Subcutaneous abdominal adipose tissue (tissue), 5 donors: ENCODE results near the gene CUX1.
"Not testable (repeated sequence)": the region's sequence is repeated elsewhere in the genome, so short reads cannot be mapped to it uniquely, and the experiment has no call there.

Source experiments
- H3K27ac ChIP-seq: one replicate; pipeline ENCODE4 v1.7.0; 2013; ENCODE audit warnings: low read depth, mild to moderate bottlenecking, inconsistent platforms, low read length, moderate library complexity
- H3K27me3 ChIP-seq, 5 donors: one replicate each; pipeline ENCODE4 v1.7.0; 2013; ENCODE audit warnings: low read length in 5 of 5, inconsistent platforms in 1 of 5; ENCODE audit not compliant: control insufficient read depth in 5 of 5, insufficient read depth in 4 of 5
- H3K36me3 ChIP-seq, 5 donors: one replicate each; pipeline ENCODE4 v1.7.0; 2013; ENCODE audit warnings: low read length in 5 of 5; ENCODE audit not compliant: control insufficient read depth in 5 of 5, insufficient read depth in 5 of 5
- H3K4me1 ChIP-seq, 5 donors: one replicate each; pipeline ENCODE4 v1.7.0; 2013; ENCODE audit warnings: low read length in 5 of 5, mild to moderate bottlenecking in 3 of 5, moderate library complexity in 1 of 5; ENCODE audit not compliant: control insufficient read depth in 5 of 5, insufficient read depth in 5 of 5
- H3K4me3 ChIP-seq, 5 donors: one replicate each; pipeline ENCODE4 v1.7.0; 2013; ENCODE audit warnings: low read length in 5 of 5, low read depth in 1 of 5
- H3K9ac ChIP-seq, 5 donors: one replicate each; pipeline ENCODE4 v1.7.0; 2013; ENCODE audit warnings: low read length in 5 of 5, mild to moderate bottlenecking in 4 of 5, moderate library complexity in 3 of 5
- H3K9me3 ChIP-seq, 5 donors: one replicate each; pipeline ENCODE4 v1.7.0; 2013; ENCODE audit warnings: low read length in 5 of 5; ENCODE audit not compliant: control insufficient read depth in 5 of 5
- donor health status: healthy.
- donor health status: healthy.
- donor health status: healthy.
- donor health status: healthy.
- donor health status: healthy.

Gene CUX1

DNA sequence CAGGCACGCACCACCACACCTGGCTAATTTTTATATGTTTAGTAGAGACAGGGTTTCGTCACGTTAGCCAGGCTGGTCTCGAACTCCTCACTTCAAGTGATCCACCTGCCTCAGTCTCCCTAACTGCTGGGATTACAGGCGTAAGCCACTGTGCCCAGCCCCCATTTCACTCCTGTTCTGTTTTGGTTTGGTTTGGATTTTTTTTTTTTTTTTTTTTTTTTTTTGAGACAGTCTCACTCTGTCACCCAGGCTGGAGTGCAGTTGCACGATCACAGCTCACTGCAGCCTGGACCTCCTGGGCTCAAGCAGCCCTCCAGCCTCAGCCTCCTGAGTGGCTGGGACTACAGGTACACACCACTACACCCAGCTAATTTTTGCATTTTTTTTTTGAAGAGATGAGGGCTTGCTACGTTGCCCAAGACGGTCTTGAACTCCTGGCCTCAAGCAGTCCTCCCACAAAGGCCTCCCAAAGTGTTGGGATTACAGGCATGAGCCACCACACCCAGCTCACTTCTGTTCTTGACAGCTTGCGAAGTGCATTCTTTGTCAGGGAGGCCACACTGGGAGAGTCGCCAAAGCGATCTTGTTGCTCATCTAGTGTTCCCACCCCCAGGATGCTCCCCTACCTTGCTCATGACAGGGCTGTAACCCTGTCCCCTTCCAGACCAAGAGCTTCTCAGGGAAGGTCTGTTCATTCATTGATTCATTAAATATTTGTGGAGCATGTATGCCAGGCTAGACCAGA is 229.1 kb downstream of the CUX1 start:
- Histone ChIP-seq H3K4me3 (no peak overlapping the region), H3K36me3 (no peaks in the 10 kb centered on the region), H3K27me3 (no peaks in the 10 kb centered on the region), H3K27ac (no peak overlapping the region), H3K9ac (peak overlapping the region in 1 of 5 donors; percentile 19), H3K4me1 (peaks cover 3 to 15% (median 13%) of the 10 kb centered on the region in 5 donors), H3K9me3 (no peaks in the 10 kb centered on the region)

DNA sequence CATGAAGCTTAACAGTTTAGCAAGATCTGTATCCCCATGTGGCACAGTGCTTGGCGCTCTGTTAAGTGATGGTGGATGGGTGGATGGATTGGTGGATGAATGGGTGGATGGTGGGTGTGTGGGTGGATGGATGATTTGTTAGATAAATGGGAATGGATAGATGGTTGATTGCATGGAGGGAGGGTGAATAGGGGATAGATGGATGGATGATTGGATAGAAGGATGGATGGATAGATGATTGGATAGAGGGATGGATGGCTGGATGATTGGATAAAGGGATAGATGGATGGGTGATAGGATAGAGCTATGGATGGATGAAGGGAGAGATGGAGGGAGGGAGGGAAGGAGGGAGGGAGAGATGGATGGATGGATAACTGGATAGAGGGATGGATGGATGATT is 229.7 kb downstream of the CUX1 start:
- peaks cover 3 to 15% (median 13%) of the 10 kb centered on the region in 5 donors for H3K4me1 ChIP-seq
- peak overlapping the region in 1 of 5 donors; percentile 19 for H3K9ac ChIP-seq
- no peaks in the 10 kb centered on the region for H3K36me3 ChIP-seq
- no peaks in the 10 kb centered on the region for H3K9me3 ChIP-seq
- no peaks in the 10 kb centered on the region for H3K27me3 ChIP-seq
- H3K27ac ChIP-seq = no peak overlapping the region
- no peak overlapping the region for H3K4me3 ChIP-seq

DNA sequence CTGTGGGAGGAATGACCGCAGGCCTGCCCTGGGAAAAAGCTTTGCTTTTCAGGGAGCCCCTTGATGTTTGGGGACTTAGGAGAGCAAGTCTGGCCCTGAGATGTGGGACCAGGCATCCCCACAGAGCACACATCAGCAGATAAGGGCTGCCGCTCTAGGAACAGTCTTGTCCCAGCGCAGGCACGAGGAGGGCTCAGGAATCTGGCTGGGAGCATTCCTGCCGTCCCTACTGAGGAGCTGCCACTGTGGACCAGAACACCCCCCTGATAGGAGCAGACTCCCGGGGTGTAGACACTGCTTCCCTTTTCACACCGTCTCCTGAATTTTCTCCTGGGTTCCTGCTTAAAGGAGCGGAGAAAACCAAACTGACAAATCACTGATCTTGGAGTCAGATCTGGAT is 232.3 kb downstream of the CUX1 start:
- Histone ChIP-seq H3K27ac (no peak overlapping the region), H3K27me3 (no peaks in the 10 kb centered on the region), H3K36me3 (no peaks in the 10 kb centered on the region), H3K9ac (no peak overlapping the region), H3K4me1 (peaks cover 2 to 13% (median 11%) of the 10 kb centered on the region in 5 donors), H3K9me3 (peaks cover 0 to 4% (median 0%) of the 10 kb centered on the region in 5 donors), H3K4me3 (no peak overlapping the region)

DNA sequence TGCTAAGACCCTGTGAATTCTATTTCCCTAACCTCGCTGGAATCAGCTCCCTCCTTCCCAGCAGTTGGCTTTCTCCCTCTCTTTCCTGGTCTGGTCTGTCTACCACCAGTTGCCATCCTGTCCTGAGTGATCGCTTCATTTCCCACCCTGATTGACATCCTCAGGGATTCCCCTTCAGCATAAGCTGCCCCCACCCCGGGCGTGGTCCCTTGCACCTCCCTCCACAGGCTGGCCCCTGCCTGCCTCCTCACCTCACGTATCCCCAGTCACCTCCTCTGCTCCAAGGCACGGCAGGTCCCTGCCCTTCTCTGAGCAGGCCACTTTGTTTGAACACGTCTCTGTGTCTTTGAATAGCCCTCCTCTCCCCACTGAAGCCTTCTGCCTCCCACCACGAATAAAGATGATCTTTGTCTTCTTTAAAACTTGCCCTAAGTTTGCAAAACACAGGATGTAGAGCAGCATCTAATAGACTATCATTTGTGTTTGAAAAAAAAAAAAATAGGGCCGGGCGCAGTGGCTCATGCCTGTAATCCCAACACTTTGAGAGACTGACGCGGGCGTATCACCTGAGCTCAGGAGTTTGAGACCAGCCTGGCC is 233.5 kb downstream of the CUX1 start:
- Histone ChIP-seq H3K9me3 (peaks cover 0 to 4% (median 0%) of the 10 kb centered on the region in 5 donors), H3K4me1 (peaks cover 0 to under 1% (median 0%) of the 10 kb centered on the region in 5 donors), H3K36me3 (no peaks in the 10 kb centered on the region), H3K27ac (no peak overlapping the region), H3K27me3 (no peaks in the 10 kb centered on the region), H3K9ac (no peak overlapping the region), H3K4me3 (no peak overlapping the region)

DNA sequence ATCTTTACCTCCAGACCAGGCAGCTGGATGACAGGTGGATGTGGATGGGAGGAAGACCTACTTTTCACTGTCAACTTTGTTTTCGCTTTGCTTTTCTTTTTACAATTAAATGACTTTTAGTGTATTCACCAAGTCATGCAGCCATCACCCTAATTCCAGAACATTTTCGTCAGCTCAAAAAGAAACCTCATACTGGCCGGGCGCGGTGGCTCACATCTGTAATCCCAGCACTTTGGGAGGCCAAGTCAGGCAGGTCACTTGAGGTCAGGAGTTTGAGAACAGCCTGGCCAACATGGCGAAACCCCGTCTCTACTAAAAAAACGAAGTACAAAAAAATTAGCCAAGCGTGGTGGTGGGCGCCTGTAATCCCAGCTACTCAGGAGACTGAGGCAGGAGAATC is 234.3 kb downstream of the CUX1 start:
- H3K9ac ChIP-seq, H3K4me3 ChIP-seq, H3K36me3 ChIP-seq, H3K27ac ChIP-seq, H3K27me3 ChIP-seq, H3K4me1 ChIP-seq, H3K9me3 ChIP-seq: not testable (repeated sequence)

DNA sequence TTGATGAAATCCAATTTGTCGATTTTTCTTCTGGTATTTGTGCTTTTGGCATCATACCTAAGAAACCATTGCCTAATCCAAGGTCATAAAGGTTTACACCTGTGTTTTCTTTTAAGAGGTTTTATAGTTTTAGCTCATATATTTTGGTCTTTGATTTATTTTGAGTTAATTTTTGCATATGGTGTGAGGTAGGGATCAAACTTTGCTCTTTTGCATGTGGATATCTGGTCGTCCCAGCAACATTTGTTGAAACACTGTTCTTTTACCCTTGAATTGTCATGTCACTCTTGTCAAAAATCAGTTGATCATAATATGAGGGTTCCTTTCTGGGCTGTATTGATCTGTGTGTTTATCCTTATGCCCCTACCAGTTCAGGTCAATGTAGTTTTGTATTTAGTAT is 236.7 kb downstream of the CUX1 start:
- Histone ChIP-seq H3K36me3 (no peaks in the 10 kb centered on the region), H3K27ac (no peak overlapping the region), H3K9ac (no peak overlapping the region), H3K4me1 (no peaks in the 10 kb centered on the region), H3K4me3 (no peak overlapping the region), H3K27me3 (no peaks in the 10 kb centered on the region), H3K9me3 (peaks cover 0 to 4% (median 0%) of the 10 kb centered on the region in 5 donors)

DNA sequence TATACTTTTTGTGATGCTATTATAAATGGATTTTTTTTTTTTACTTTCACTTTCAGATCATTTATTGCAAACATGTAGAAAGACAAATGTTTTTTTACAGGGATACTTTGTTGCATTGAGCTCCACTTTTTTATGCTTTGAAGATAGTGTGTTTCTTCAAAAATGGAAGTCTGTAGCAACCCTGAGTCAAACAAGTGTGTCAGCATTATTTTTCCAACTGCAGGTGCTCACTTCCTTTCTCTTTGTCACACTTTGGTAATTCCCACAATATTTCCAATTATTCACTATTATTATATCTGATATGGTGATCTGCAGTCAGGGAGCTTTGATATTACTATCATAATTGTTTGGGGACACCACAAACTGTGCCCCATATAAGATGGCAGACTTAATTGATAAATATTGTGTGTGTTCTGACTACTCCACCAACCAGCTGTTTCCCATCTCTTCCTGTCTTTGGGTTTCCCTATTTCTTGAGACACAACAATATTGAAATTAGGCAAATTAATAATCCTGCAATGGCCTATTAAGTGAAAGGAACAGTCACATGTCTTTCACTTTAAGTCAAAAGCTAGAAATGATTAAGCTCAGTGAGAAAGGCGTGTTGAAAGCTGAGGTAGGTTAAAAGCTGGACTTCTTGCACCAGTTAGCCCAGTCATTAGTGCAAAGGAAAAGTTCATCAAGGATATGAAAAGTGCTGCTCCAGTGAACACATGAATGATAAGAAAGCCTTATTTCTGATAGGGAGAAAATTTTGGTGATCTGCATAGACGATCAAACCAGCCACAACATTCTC is 238.0 kb downstream of the CUX1 start:
- Histone ChIP-seq H3K4me1 (no peaks in the 10 kb centered on the region), H3K27ac (no peak overlapping the region), H3K4me3 (no peak overlapping the region), H3K27me3 (no peaks in the 10 kb centered on the region), H3K9me3 (peaks cover 0 to 4% (median 0%) of the 10 kb centered on the region in 5 donors), H3K9ac (no peak overlapping the region), H3K36me3 (no peaks in the 10 kb centered on the region)

DNA sequence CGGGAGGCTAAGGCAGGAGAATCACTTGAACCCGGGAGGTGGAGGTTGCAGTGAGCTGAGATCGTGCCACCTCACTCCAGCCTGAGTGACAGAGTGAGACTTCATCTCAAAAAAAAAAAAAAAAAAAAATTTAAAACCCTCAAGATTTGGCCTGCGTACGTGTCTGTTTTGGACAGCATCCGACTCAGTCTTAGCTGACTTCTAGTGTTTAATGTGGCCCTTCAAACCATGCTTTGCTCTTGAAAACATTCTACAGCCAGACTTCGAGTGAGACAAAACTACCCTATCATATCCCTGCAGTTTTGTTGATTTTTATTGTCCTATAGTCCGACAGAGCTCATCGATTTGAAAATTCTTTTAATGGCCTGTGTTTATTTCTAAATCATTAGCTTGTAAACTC is 242.1 kb downstream of the CUX1 start:
- Histone ChIP-seq H3K4me3 (no peak overlapping the region), H3K27ac (no peak overlapping the region), H3K4me1 (no peaks in the 10 kb centered on the region), H3K36me3 (no peaks in the 10 kb centered on the region), H3K27me3 (no peaks in the 10 kb centered on the region), H3K9ac (no peak overlapping the region), H3K9me3 (peaks cover 0 to 4% (median 0%) of the 10 kb centered on the region in 5 donors)

DNA sequence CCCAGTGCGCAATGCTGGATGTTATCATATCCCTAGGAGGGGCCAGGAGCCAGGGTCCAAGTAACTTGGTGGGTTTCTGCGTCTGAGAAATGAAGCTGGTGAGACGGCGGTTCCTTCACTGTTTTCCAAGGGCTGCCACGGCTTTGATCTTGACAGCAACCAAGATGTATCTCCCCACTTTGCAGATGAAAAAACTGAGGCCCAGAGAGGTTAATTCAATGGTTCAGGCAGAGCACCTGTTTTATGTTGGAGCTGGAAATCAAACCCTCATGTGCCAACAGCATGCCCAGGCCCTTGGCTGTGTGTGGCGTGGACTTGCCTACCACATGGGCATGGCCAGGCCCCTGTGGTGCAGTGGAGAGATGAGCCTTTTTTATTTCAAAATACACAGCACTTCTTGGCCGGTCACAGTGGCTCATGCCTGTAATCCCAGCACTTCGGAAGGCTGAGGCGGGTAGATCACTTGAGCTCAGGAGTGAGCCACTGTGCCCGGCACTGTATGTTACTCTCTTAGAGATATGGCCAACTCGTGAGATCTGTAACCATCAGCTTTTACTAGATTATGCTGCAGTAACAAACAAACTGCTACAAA is 244.0 kb downstream of the CUX1 start:
- Histone ChIP-seq H3K9ac (no peak overlapping the region), H3K27ac (no peak overlapping the region), H3K9me3 (peaks cover 0 to under 1% (median 0%) of the 10 kb centered on the region in 5 donors), H3K27me3 (no peaks in the 10 kb centered on the region), H3K4me3 (no peak overlapping the region), H3K36me3 (peaks cover 0 to 4% (median 0%) of the 10 kb centered on the region in 5 donors), H3K4me1 (peaks cover 0 to 6% (median 0%) of the 10 kb centered on the region in 5 donors)
